Fibroblast of skin of right quadriceps (primary cell): ENCODE results near the gene DOCK1.

ENCODE experiments used
- DNase-seq: peaks from one replicate; pipeline ENCODE4 v3.0.0-alpha.2; 2013

DOCK1 gene

GRCh38 chr10:127013211-127013656 lies 108.0 kb downstream of the DOCK1 start:
- no peak for DNase-seq

DNA sequence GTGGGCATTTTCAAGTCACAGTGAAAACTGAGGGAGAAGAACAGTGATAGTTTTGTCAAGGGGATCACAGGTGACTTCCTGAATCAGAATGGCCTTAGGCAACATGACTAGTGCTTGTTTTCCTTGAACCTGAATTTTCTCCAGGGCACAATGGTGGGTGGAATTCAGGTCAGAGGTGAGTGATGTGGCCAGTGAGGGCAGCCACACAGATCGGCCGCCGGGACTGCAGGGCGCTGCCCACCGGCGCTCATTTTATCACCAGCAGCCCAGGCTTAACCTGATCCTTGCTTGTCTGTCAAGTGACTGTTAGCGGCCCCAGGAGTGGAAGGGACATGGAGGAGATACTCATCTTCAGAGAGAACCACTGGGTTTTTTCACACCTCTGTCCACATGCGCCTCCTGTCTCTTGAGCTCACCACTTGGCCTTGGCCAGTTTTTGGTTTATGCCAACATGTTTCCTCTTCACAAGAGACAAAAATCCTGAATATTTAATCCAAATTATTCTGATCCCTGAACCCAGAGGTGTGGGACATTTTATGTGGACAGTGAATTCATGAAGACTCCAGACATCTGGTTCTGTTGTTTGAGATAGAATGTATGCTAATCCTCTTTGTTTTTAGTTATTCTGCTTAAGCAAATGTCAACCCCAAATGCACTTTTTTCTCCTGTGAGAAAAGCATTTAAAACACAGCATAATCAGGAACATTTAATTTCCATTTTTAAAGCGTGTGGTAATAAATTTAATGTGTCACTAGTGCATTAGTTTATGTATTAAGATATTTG lies 108.7 kb downstream of the DOCK1 start:
- no peak for DNase-seq

DNA sequence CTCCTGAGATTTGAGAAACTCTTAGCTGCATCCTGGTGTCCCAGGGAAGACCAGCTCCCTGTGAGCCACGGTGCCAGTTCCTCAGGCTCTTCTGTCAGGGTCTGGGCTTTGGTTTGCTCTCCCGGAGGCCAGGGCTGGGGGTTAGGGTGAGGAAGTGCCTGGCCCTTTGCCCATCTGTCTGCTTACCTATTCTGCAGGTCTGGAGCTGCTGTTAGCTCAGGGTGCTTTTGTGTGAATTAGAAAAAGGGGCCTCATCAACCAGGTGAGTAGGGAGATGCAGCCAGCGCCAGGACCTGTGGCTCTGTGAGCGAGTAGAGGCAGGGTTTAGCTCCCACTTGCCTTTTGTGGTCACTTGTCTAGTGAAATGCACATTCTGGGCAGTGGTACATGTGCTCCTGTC lies 109.4 kb downstream of the DOCK1 start:
- no peak for DNase-seq

DNA sequence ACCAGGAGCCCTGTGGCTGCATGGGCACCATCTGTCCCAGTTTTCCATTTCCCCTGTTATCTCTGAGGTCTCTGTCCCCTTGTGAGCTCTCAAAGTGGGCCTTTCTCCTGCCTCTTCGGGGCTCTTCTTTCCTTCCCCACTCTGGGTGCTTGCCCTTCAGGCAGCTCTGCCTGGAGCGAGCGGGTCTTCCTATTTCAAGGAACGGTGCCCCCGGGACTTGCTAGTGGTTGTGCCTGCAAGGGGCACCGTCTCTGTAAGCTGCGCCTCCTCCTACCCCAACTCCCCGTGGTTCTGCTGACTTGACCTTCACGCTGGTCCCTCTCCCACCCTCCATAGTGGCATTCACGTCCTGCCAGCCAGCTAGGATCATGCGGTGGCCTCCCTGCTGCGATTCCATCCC lies 110.1 kb downstream of the DOCK1 start:
- no peak for DNase-seq

- DNase-seq, result no peak
Measured at GRCh38 chr10:127016331-127016730, 111.1 kb downstream of the DOCK1 start.

GRCh38 chr10:127017541-127018297 lies 112.5 kb downstream of the DOCK1 start:
- DNase-seq, result peak; percentile 85

DNA sequence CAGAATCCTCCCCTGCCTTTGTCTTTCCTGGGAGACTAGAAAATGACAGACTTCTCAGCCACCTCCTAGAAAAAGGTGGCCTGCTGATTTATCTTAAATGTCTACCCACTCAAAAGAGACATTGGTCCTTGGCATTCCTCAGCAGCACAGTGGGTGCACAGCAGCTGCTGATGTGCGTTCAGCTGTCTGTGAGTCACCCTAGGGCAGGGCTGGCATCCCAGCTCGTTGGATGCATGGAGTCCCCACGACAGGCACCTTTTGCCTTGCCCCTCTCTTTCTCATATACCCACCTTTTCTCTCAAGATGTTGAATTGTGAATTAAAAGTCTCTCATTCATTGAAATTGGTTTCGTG lies 113.0 kb downstream of the DOCK1 start:
- no peak for DNase-seq

DNA sequence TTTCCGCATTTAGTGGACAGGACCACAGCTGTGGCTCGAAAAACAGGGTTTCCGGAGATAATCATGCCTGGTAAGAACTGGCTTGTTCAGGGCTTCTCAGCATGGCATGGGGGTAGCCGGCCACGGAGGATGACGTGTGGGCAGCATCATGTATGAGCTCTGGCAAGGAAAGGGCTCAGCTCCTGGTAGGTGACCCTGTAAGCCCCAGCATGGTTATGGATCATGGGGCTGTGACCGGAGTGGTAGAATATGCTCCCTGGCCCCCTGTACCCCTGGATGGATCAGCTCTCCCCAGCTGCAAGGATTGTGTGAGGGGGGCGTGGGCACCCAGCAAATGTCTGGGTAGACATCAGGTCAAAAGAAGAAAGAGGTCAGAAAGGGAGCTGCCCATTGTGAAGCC lies 113.5 kb downstream of the DOCK1 start:
- no peak for DNase-seq

GRCh38 chr10:127020260-127020659 lies 115.0 kb downstream of the DOCK1 start:
- no peak for DNase-seq

- no peak for DNase-seq
Measured at GRCh38 chr10:127021801-127022200, 116.6 kb downstream of the DOCK1 start.

- DNase-seq, result peak; percentile 15
Measured at GRCh38 chr10:127024685-127025435, 119.6 kb downstream of the DOCK1 start.

DNA sequence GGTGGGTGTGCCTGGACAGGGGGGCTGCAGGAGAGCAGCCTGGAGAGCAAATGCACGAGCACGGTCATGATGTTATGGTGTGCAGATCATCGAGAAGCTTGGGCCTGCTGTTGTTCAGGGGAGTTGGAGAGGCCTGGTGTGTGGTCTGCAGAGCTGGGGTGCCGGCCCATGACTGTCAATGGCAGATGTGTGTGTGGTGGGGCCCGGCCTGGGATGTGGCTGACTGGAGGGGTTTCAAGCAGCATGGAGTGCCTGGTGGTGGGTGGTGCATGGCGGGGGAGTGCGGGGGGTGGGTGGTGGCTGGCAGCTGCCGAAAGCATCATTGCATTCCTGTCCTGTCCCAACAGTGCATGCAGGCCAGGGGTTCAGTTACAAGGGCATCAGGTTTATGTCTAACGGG lies 122.6 kb downstream of the DOCK1 start:
- no peak for DNase-seq

GRCh38 chr10:127028556-127028955 lies 123.3 kb downstream of the DOCK1 start:
- no peak for DNase-seq

DNA sequence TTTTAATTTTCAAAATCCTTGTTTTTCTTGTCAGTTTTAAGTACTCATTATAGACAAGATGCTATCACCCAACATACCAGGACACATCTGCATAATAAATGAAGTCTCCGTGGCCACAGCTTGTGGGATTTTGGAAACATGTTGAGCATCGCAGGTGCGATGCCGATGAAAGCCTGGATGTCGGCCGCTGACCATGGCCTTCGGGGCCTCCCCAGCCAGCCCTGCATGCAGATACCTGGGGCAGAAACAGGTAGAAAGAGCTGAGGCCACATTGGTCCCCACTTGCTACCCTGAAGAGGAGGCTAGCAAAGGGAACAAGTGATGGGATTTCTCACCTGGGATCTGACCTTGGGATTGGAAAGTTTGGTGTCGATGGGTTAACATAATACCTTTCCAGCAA lies 123.8 kb downstream of the DOCK1 start:
- no peak for DNase-seq

- no peak for DNase-seq
Measured at GRCh38 chr10:127033216-127034033, 128.2 kb downstream of the DOCK1 start.

DNA sequence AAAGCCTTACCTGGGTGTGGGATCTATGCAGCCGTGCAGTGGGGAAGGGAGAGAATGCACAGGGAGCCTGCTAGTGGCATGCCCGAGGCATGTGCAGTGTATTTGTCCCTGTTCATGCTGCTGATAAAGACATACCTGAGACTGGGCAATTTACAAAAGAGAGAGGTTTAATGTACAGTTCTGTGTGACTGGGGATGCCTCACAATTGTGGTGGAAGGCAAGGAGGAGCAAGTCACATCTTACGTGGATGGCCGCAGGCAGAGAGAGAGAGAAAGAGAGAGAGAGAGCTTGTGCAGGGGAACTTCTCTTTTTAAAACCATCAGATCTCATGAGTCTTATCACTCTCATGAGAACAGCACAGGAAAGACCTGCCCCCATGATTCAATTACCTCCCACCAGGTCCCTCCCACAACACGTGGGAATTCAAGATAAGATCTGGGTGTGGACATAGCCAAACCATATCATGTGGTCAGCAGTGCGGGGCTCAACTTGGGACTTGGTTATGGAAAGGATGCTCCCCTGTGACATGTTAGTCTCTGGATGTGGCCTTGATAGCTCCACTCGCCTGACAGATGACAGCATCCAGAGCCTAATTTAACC lies 128.9 kb downstream of the DOCK1 start:
- DNase-seq, result no peak

DNA sequence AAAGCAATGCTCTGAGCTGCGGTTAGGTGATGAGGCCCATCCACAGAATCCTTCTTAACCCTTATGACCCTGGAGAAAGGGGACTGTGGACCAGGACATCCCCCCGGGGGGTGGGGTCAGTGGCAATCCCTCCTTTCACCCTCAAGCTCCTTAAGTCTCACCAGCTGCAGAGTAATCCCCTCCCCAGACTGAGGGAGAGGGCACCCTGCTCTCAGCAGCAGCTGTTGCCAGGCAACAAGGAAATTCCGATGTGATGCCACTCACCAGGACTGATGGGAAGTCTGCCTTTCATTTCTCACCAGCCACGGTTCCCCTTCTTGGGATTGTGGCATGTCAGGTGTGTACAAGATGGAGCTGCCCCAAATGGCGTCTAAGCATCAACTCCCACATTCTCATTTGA lies 129.6 kb downstream of the DOCK1 start:
- no peak for DNase-seq

- no peak for DNase-seq
Measured at GRCh38 chr10:127035827-127036226, 130.6 kb downstream of the DOCK1 start.

- DNase-seq, result no peak
Measured at GRCh38 chr10:127036987-127037386, 131.8 kb downstream of the DOCK1 start.

DNA sequence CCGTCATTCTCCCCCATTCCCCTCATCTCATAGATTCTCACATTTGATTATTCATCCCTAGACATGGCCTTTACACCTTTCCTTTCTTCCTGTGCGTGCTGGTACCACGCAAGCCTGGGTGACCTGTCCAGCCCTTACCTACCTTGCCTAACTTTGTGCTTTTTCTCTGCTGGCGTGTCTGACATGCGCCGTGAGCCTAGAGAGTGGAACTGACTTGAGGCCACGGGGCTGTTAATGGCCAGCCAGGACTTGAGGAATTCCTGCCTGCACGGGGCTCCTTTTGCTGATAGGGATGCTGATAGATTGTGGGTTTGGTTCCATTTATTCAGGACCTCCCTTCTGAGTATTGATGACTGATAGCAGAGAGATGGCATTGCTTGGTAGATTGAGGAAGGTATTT lies 134.2 kb downstream of the DOCK1 start:
- no peak for DNase-seq

DNA sequence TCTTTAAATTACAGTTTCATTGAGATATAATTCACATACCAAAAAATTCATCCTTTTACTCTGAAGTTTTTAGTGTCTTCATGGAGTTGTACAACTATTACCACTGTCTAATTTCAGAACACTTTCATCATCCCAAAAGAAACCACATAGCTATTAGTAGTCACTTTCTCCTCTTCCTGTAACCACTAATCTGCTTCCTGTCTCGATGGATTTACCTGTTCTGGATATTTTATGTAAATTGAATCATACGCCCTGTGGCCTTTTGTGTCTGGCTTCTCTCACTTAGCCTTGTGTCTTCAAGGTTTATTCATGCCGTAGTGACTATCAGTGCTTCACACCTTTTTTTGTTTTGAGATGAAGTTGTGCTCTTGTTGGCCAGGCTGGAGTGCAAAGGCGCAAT lies 135.5 kb downstream of the DOCK1 start:
- peak; percentile 21 for DNase-seq

DNA sequence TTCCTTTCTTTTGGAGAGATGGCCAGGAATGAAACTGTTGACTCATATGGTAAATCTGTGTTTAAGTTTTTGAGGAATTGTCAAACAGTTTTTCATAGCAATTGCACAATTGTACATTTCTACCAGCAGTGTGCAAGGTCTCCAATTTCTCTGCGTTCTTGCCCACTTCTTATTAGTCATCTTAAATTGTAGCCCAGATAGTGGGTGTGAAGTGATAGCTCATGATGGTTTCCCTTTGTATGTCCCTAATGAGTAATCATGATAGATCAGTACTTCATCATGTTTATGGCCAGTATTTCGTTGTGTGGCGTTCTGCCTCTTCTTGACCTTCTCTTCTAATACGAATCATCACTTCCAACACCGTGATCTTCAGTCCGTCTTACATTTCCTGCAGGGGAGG lies 136.3 kb downstream of the DOCK1 start:
- peak; percentile 96 for DNase-seq
